KMS-11 (cell line): ENCODE measurements around the gene ATF7IP2.

Experiments
- H2AFZ ChIP-seq: fragments of 200-600 bp; sonication (generic); 2 replicates; pipeline ENCODE4 v1.6.1; 2016; ENCODE audit warnings: antibody characterized with exemption, mixed run types, low read depth
- H3K27ac ChIP-seq: fragments of 200-600 bp; sonication (generic); 2 replicates; pipeline ENCODE4 v1.6.1; 2016; ENCODE audit warnings: mild to moderate bottlenecking, mixed run types
- H3K27me3 ChIP-seq: fragments of 200-600 bp; sonication (generic); 2 replicates; pipeline ENCODE4 v1.6.1; 2017; ENCODE audit warnings: mild to moderate bottlenecking, low read depth, mixed run types, moderate library complexity; ENCODE audit not compliant: insufficient read depth
- H3K36me3 ChIP-seq: fragments of 200-600 bp; sonication (generic); 2 replicates; pipeline ENCODE4 v1.6.1; 2017; ENCODE audit warnings: mild to moderate bottlenecking, mixed run types; ENCODE audit not compliant: insufficient read depth
- H3K4me1 ChIP-seq: fragments of 200-600 bp; sonication (generic); 2 replicates; pipeline ENCODE4 v1.6.1; 2016; ENCODE audit warnings: mild to moderate bottlenecking, low read depth, mixed run types; ENCODE audit not compliant: poor library complexity, severe bottlenecking
- H3K4me2 ChIP-seq: fragments of 200-600 bp; sonication (generic); 2 replicates; pipeline ENCODE4 v1.7.0; 2016; ENCODE audit warnings: mild to moderate bottlenecking, mixed run types
- H3K4me3 ChIP-seq: fragments of 200-600 bp; sonication (generic); IDR thresholded peaks from 2 replicates; pipeline ENCODE4 v1.6.1; 2017; ENCODE audit warnings: low read depth, low read length, mixed read lengths; ENCODE audit not compliant: insufficient read depth
- H3K79me2 ChIP-seq: fragments of 200-600 bp; sonication (generic); 2 replicates; pipeline ENCODE4 v1.6.1; 2016; ENCODE audit warnings: low read depth, mixed run types; ENCODE audit not compliant: insufficient read depth
- H3K9ac ChIP-seq: fragments of 200-600 bp; sonication (generic); 2 replicates; pipeline ENCODE4 v1.6.1; 2016; ENCODE audit warnings: mild to moderate bottlenecking, mixed run types
- H4K20me1 ChIP-seq: fragments of 200-600 bp; sonication (generic); 2 replicates; pipeline ENCODE4 v1.6.1; 2016; ENCODE audit warnings: mild to moderate bottlenecking, mixed run types; ENCODE audit not compliant: insufficient read depth
- CTCF ChIP-seq: fragments of 200-600 bp; sonication (generic); conservative IDR thresholded peaks from 2 replicates; pipeline ENCODE4 v1.6.1; 2017; ENCODE audit warnings: low read depth, mild to moderate bottlenecking, antibody characterized with exemption, low read length, moderate library complexity, mixed read lengths

Gene ATF7IP2

GRCh38 chr16:10373556-10373955, 12.3 kb upstream of the ATF7IP2 start:
- Histone ChIP-seq H3K4me2 (no peak overlapping the region), H4K20me1 (no peaks in the 10 kb centered on the region), H3K4me1 (no peaks in the 10 kb centered on the region), H3K27ac (no peak overlapping the region), H3K9ac (no peak overlapping the region), H3K79me2 (no peaks in the 10 kb centered on the region), H3K27me3 (no peaks in the 10 kb centered on the region), H2AFZ (no peak overlapping the region), H3K36me3 (no peaks in the 10 kb centered on the region), H3K4me3 (no peak overlapping the region)
- TF ChIP-seq CTCF = no peak

DNA sequence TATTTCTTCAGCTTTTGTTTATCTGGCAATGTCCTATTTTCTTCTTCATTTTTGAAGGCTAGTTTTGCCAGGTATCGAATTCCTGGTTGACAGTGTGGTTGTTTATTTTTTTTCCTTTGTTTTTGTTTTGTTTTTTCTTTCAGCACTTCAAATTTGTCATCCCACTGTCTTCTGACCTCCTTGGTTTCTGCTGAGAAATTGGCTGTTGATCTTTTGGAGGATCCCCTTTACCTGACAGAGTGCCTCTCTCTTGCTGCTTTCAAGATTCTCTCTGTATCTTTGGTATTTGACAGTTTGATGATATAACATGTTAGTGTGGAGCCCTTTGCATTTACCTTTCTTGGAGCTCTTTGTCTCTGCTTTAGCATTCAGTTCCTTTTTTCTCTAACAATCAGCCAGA, 9.6 kb upstream of the ATF7IP2 start:
- H4K20me1 ChIP-seq = no peaks in the 10 kb centered on the region
- H3K27me3 ChIP-seq = no peaks in the 10 kb centered on the region
- no peak for TF ChIP-seq CTCF
- no peak overlapping the region for H3K27ac ChIP-seq
- no peaks in the 10 kb centered on the region for H3K4me1 ChIP-seq
- H3K36me3 ChIP-seq = no peaks in the 10 kb centered on the region
- no peak overlapping the region for H2AFZ ChIP-seq
- no peak overlapping the region for H3K9ac ChIP-seq
- no peak overlapping the region for H3K4me3 ChIP-seq
- H3K4me2 ChIP-seq = no peak overlapping the region
- no peaks in the 10 kb centered on the region for H3K79me2 ChIP-seq

- Histone ChIP-seq H3K4me1 (no peaks in the 10 kb centered on the region), H3K4me3 (no peak overlapping the region), H3K9ac (no peak overlapping the region), H3K79me2 (no peaks in the 10 kb centered on the region), H3K4me2 (no peak overlapping the region), H2AFZ (no peak overlapping the region), H3K27ac (no peak overlapping the region), H3K36me3 (no peaks in the 10 kb centered on the region), H4K20me1 (no peaks in the 10 kb centered on the region), H3K27me3 (no peaks in the 10 kb centered on the region)
- TF ChIP-seq CTCF = no peak
Observed at GRCh38 chr16:10383626-10384025, 2.2 kb upstream of the ATF7IP2 start.

DNA sequence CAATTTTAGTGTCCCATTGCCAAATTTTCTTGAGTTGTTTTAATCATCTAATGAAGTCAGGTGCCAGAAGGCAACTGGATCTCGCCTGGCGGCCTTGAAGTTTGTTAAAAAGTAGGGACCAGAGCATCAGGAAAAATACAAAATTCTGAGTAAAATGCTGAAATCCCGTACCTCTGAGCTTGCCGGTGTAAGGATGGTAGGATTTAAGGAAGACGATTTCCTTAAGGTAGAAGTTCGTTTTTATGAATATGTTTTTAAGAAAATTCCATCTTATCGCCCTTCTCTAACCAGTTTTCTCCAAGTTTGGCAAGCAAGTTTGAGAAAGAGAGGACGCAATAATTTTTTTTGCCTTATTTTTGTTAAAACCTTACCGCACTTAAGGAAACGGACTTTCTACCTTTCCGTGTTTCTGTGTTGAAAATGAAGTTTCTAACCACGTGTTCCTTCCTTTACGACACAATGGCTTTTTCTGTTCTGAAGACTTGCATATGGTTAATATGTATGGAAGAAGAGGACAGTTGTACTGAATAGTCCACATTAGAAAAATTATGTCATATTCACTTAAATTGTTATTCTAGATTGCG, 748 bp downstream of the ATF7IP2 start:
- Histone ChIP-seq H3K27ac (no peak overlapping the region), H3K4me1 (no peaks in the 10 kb centered on the region), H3K4me2 (peak overlapping the region; percentile 18), H3K79me2 (no peaks in the 10 kb centered on the region), H3K27me3 (no peaks in the 10 kb centered on the region), H3K4me3 (no peak overlapping the region), H2AFZ (peak overlapping the region; percentile 61), H3K9ac (peak overlapping the region; percentile 29; the same call in 1 of the 2 replicates), H3K36me3 (no peaks in the 10 kb centered on the region), H4K20me1 (no peaks in the 10 kb centered on the region)
- no peak for TF ChIP-seq CTCF
